HepG2 (cell line): ENCODE measurements around the gene WWC2. TPM values are rescaled to one million over a fixed set of nuclear protein-coding genes. Genes with fewer than 3 reads are reported as not detected.
A peak's percentile ranks its signal among the peaks of the same experiment; 100 is the strongest.

ENCODE experiments used
- AGO2 ChIP-seq: fragments of 200-400 bp; formaldehyde crosslinking; optimal IDR thresholded peaks from 2 replicates; pipeline ENCODE3; 2017; ENCODE audit warnings: mild to moderate bottlenecking, low read depth, low read length, moderate library complexity
- HNF1A ChIP-seq, 2 experiments: sonication (generic) in 1 of 2; formaldehyde crosslinking in 1 of 2; IDR thresholded peaks; 2 replicates each; pipeline versions ENCODE4 v1.4.0 to v1.6.1; 2016 to 2020; ENCODE audit warnings: borderline replicate concordance in 1 of 2, low read depth in 1 of 2, mild to moderate bottlenecking in 1 of 2, missing genetic modification reagents in 1 of 2
- KAT8 ChIP-seq: IDR thresholded peaks from 2 replicates; pipeline ENCODE4 v1.6.1; 2016; ENCODE audit warnings: missing genetic modification reagents, missing compliant biosample characterization
- KMT2A ChIP-seq: sonication (generic); formaldehyde crosslinking; IDR thresholded peaks from 2 replicates; pipeline ENCODE4 v1.4.0; 2020; ENCODE audit warnings: missing genetic modification reagents
- MYNN ChIP-seq: sonication (generic); formaldehyde crosslinking; IDR thresholded peaks from 2 replicates; pipeline ENCODE4 v1.4.0; 2020; ENCODE audit warnings: mild to moderate bottlenecking, low read depth, missing genetic modification reagents
- SP2 ChIP-seq: sonication (generic); formaldehyde crosslinking; IDR thresholded peaks from 2 replicates; pipeline ENCODE4 v1.5.1; 2020; ENCODE audit warnings: mild to moderate bottlenecking, missing genetic modification reagents
- TFDP2 ChIP-seq: sonication (generic); formaldehyde crosslinking; IDR thresholded peaks from 2 replicates; pipeline ENCODE4 v1.4.0; 2020; ENCODE audit warnings: missing genetic modification reagents
- ZBED4 ChIP-seq: sonication (generic); formaldehyde crosslinking; IDR thresholded peaks from 2 replicates; pipeline ENCODE4 v1.4.0; 2020; ENCODE audit warnings: missing genetic modification reagents, borderline replicate concordance
- ZBTB21 ChIP-seq: sonication (generic); formaldehyde crosslinking; IDR thresholded peaks from 2 replicates; pipeline ENCODE4 v1.4.0; 2020; ENCODE audit warnings: missing genetic modification reagents
- ZKSCAN5 ChIP-seq: sonication (generic); formaldehyde crosslinking; IDR thresholded peaks from 2 replicates; pipeline ENCODE4 v1.5.1; 2020; ENCODE audit warnings: mild to moderate bottlenecking, missing genetic modification reagents
- ZNF138 ChIP-seq: sonication (generic); formaldehyde crosslinking; IDR thresholded peaks from 2 replicates; pipeline ENCODE4 v1.5.0; 2020; ENCODE audit warnings: mild to moderate bottlenecking, low read depth, missing genetic modification reagents
- ZNF18 ChIP-seq: sonication (generic); formaldehyde crosslinking; IDR thresholded peaks from 2 replicates; pipeline ENCODE4 v1.8.0; 2022; ENCODE audit warnings: mild to moderate bottlenecking, missing genetic modification reagents; ENCODE audit not compliant: insufficient replicate concordance
- ZNF430 ChIP-seq: sonication (generic); formaldehyde crosslinking; IDR thresholded peaks from 2 replicates; pipeline ENCODE4 v1.9.0; 2021; ENCODE audit warnings: mild to moderate bottlenecking, missing genetic modification reagents
- ZNF530 ChIP-seq: sonication (generic); formaldehyde crosslinking; IDR thresholded peaks from 2 replicates; pipeline ENCODE4 v1.5.0; 2020; ENCODE audit warnings: low read depth, mild to moderate bottlenecking, missing genetic modification reagents
- ZSCAN9 ChIP-seq: IDR thresholded peaks from 2 replicates; pipeline ENCODE4 v1.6.1; 2016; ENCODE audit warnings: borderline replicate concordance
- polyA plus RNA-seq, 8 experiments: library from polyadenylated mRNA; depleted of rRNA in 3 of 8; stranded (reverse) in 7 of 8; unstranded in 1 of 8; fragments of >200 nt; fragmentation: Illumina TruSeq in 4 of 8; extraction: Trizol in 4 of 8; gene quantifications; 2 replicates each; pipeline versions ENCODE4 v1.2.1 to v1.2.3, GENCODE V29; 2011 to 2016; ENCODE audit warnings: low read depth in 4 of 8, missing spikeins in 1 of 8, mixed read lengths in 1 of 8; ENCODE audit not compliant: insufficient read depth in 1 of 8
- total RNA-seq, 5 experiments: library from RNA; depleted of rRNA; stranded (reverse); fragments of >200 nt; fragmentation: Illumina TruSeq; extraction: Trizol; gene quantifications; 2 replicates each; pipeline ENCODE4 v1.2.3, GENCODE V29; 2016; ENCODE audit warnings: low read depth in 1 of 5

WWC2 gene
- total and polyA plus RNA-seq, 2 of the 13 experiments (the other 11 are each of a cell fraction or from before 2014, with no cell fraction given): 40.0 to 50.1 TPM

GRCh38 chr4:183098019-183098722, 886 bp upstream of the WWC2 start (continued):
- peak; percentile 92; the same call in 1 of the 2 replicates for TF ChIP-seq ZBED4
- TF ChIP-seq HNF1A (IDR thresholded peaks at IDR 0.05; ENCODE audit: low read depth): no peak
- TF ChIP-seq HNF1A (CRISPR knock-in tag; IDR thresholded peaks at IDR 0.05; ENCODE audit: borderline replicate concordance): peak; percentile 18; the same call in 1 of the 2 replicates
- TF ChIP-seq ZNF18 (CRISPR knock-in tag): peak; percentile 75
- TF ChIP-seq KAT8 (CRISPR knock-in tag): peak; percentile 10; the same call in 1 of the 2 replicates
- 0 out of 2 replicates have a peak, but pooled peaks have one; percentile 10 for TF ChIP-seq SP2
- peak; percentile 64; the same call in 1 of the 2 replicates for TF ChIP-seq TFDP2 (CRISPR knock-in tag)
- TF ChIP-seq ZKSCAN5 (CRISPR knock-in tag): no peak
- peak; percentile 71; the same call in 1 of the 2 replicates for TF ChIP-seq ZNF430 (CRISPR knock-in tag)
- no peak for TF ChIP-seq ZBTB21
- peak; percentile 41; the same call in 1 of the 2 replicates for TF ChIP-seq ZNF138 (CRISPR knock-in tag)
- 0 out of 2 replicates have a peak, but pooled peaks have one; percentile 6 for TF ChIP-seq ZNF530 (CRISPR knock-in tag)
- TF ChIP-seq MYNN (CRISPR knock-in tag): 0 out of 2 replicates have a peak, but pooled peaks have one; percentile 39
- peak; percentile 13; the same call in 1 of the 2 replicates for TF ChIP-seq ZSCAN9 (CRISPR knock-in tag)
- peak; percentile 71 for TF ChIP-seq AGO2
- TF ChIP-seq KMT2A (CRISPR knock-in tag): peak; percentile 49; the same call in 1 of the 2 replicates
